CD4-positive, alpha-beta T cell treated with Interleukin-10 for 1 hour (primary cell): ENCODE results near the gene KIAA1217.

Source experiments
- DNase-seq: peaks from one replicate; pipeline ENCODE4 v3.0.0-alpha.2; 2020

KIAA1217 gene

DNA sequence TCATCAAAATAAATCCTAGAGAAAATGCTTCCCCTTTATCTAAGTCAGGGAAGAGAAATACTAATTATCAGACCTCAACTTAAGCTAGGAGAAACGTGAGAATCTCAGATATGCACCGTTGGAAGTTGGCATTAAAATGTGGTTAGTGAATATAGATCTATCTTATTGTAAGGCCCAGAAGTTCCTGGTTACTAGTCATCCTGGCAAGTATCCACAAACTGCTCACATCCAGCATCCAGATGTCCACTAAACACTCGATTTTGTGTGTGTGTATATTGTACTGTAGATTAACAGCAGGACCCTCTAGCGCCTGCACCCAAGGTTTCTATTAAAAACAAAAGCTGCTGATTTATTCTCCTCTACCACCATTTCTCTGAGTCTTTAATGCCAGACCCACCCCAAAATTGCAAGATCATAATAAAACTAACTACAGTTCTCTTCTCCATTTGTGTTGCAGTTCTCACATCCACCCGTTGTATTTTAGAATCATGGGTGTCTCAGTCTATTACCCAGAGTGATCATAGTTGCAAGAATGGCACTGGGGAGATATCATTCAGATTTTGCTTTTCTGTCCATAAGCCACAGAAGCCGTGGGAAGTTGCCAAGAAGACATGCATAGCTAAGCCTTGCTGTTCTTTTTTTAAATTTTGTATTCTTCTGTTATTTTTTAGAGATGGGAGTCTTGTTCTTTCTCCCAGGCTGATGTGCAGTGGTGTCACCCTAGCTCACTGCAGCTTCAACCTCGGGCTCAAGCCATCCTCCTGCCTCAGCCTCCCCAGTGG, 165.4 kb downstream of the KIAA1217 start:
- no peak for DNase-seq

DNA sequence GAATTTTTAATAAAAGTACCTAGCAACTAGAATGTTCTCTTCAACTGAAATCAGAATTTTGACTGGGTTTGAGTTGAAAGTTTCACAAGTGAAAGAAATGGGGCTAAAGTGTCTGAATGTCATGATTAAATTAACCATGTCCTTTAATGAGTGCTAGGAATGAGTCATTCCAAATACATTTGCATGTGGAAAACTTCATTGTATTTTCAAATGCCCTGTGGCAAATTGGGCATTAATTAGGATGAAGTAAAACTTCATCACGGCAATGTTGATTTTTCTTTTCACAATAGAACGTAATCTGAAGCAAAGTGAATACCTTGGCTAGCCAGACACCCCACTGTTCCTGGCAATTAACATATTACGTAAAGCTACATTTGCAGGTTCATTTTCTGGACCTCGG, 166.6 kb downstream of the KIAA1217 start:
- DNase-seq: no peak

DNA sequence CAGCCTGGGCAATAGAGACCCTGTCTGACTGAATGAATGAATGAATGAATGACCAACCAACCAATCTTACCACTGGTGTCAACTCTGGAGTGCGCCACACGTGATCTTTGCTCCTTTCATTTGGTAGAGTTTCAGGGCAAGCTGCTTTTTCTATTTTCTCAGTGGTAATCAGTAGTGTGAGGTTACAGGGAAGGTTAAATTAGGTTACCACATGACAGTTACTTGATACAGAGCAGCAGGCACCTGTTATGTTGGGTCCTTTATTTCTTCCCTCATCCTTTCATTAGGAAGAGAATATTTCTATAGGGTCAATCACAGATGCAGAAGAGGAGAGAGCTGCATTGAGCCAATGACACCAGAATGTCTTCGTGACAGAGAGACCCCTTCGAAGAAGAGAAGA, 167.8 kb downstream of the KIAA1217 start:
- no peak for DNase-seq

DNA sequence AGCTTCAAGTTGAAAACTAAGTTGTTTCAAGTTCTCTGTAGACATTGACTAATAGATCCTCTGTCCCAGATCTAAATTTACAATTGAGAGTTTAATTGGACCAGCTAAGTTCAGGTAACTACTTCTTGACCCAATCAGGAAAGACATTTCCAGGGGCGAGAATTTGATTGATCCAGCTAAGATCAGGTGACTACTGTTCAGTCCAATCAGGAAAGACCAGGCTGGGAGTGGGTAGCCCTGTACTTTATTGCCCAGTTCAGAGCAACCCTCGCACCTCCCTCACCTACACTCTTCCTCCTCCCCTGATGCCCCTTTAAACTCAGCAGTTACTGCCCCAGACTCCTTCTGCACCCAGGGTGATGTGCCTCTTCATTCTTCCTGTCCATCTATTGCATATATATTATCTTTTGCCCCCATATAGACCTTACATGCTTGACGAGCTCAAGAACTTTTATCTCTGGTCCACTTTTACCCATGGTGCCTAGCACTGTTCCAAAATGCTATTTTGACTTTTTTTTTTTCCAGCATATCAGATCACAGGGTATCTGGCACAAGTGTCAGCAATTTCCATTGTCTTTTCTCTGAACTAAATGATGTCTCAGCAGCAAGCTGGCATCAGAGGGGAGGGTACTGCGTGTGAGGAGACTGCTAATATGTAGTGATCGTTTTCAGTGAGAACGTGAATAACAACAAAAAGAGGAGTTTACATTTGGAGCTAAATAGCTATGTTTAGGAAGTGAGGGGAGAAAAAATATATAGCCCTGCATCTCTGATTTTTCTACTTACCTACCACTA, 169.4 kb downstream of the KIAA1217 start:
- no peak for DNase-seq

DNA sequence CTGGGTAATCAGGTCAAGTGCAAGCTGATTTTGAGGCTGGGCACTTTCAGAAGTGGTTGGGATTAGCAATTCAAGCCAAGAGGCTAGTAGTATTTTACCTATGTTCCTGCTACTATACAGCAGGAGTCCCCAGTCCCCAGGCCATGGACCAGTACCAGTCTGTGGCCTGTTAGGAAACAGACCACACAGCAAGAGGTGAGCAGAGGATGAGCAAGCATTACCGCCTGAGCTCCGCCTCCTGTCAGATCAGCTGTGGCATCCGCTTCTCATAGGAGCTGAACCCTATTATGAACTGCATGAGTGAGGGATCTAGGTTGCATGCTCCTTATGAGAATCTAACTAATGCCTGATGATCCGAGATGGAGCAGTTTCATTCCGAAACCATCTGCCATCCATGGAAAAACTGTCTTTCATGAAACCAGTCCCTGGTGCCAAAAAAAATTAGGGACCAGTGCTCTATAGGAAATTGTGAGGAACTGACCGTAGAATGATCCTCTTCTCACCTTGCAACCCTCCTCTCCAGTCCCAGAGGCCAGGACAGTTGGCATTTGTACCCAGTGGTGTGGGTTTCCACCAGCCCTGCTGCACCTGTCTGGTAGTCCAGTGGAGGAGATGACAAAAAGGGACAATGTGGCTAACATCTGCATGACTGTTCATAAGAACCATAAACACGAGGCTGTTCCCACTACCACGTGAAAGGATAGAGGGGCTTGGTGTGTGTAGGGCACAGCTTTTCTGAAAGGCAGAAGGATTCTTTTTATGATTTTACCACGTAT, 172.5 kb downstream of the KIAA1217 start:
- no peak for DNase-seq

DNA sequence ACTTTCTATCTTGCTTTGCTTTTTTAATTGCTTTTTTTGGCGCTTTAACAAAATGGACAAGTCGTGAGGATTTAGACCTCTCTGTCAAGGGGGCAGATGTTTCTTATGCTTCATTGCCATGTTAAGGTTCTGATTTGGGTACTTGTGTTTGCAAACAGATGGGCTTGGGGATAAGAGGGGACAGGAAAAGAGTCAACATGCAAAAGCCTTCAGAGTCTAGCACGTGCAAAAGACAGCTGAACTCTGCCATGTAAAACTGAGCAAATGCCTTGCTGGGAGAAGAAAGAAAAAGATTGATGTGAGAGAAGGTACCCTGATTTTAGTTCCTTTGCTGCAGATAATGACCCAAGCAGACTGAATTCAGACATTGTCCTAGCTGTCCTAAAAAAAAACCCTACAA, 173.1 kb downstream of the KIAA1217 start:
- no peak for DNase-seq

DNA sequence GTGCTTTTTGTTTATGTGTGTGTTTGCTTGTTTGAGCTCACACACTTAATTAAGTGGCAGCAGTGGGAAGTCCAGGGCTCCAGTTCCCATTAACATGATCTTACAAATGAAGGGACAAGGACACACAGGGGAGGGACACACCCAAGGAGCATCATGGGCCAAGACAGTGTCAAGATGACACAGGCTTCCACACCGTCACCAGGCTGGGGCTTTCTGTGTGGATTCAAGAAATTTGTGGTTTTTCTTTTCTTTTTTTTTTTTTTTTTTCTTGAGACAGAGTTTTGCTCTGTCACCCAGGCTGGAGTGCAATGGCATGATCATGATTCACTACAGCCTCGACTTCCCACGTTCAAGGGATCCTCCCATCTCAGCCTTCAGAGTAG, 173.6 kb downstream of the KIAA1217 start:
- no peak for DNase-seq

DNA sequence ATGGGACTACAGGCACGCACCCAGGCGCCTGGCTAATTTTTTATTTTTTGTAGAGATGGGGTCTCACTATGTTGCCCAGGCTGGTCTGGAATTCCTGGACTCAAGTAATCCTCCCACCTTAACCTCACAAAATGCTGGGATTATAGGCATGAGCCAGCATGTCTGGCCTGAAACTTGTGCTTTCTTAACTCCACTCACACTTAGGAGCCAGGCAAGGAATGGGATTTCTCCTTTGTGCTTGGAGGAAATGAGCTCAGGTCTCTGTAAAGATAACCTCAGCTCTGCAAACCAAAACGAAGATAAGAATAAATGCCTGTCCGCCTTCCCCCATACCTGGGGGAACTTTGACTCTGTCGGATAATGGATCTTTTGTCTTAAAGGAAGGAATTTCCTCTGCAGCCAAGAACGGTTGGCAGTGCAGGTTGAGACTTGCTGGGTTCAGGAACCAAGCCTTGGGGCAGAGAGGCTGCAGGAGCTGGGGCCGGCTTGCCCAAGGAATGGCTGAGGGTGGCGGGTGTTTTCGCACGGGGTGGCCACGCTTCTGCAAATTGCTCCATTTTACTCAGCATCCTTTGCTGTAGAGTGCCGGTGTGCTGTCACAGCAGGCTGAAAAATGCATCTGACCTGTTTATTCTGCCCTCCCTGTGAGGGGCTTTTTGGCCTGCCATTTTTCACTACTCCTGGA, 174.2 kb downstream of the KIAA1217 start:
- DNase-seq: no peak

DNA sequence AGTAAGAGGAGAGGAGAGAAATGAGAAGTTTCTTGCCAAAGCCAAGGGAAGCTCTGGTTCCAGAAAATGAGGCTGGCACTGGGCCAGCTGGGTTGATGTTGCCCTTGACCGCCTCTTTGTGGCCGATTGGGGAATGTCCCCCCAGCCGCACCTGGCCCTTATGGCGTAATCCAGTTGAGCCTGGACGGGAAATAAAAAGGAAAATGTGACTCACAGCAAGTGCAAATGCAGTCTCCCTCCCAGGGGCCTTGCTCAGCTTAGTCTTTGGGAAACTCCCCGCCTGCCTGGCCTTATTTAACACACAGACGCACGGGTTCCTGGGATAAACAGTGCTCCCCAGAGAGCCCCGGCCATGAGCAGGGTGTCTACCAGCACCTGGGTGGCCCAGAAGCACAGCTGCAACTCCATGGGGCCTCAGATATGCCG, 174.8 kb downstream of the KIAA1217 start:
- DNase-seq: no peak

DNA sequence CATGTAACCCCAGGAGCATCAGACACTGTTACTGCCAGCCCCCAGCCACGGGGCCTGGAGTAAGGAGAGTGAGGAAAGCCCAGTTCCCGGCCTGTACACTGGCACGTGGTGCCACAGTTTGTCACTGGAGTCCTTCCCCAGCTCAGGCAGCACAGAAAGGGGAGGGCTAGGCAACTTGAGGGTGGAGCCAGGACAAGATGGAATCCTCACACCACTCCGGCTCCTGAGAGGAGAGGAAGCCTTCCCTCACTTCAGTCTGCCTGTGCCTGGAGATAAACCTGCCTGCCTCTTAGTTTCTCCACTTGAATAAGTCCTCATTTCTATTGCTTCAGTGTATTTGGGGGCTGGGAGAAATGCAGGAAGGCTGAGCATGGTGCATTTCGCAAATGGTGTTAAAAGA, 176.0 kb downstream of the KIAA1217 start:
- DNase-seq: no peak

DNA sequence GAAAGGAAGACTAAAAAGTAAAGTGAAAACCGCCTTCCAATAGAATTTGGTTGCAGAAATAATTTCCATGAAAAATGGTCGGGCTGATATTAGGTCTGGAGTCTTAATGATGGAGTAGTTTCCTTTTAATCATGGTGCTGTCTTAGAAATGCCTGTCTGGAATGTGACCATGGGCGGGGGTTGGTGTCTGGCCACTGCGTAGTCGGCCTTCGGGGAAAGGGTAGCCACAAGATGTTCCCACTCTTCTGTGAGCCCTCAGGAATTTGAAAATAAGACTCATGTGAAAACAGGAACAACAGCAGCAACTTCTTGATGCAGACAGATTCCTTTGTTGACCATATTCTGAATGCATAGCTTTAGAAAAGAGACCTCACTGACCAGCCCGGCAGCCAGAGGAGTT, 176.8 kb downstream of the KIAA1217 start:
- DNase-seq: no peak

DNA sequence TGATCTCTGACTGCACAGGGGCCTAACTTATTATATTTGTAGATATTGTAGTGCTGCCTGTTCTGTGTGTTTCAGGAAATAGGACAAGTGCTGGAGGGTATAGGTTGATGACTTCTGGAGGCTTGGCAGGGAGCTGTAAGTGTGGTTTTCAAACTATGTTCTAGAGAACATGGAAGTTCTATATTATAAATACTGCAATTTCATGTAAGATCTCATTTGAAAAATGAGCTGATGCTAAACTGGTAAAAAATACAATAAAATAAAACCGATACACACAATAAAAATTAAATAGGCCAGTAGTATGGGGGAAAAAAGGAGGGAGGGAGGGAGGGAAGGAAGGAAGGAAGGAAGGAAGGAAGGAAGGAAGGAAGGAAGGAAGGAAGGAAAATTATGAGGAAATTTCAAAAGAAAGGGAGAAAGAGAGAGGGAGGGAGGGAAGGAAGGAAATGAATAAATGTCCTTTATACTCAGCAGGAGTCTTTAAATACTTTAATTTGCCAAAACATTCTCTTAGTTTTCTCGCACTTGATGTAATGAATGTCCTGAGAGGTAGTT, 181.3 kb downstream of the KIAA1217 start:
- no peak for DNase-seq

DNA sequence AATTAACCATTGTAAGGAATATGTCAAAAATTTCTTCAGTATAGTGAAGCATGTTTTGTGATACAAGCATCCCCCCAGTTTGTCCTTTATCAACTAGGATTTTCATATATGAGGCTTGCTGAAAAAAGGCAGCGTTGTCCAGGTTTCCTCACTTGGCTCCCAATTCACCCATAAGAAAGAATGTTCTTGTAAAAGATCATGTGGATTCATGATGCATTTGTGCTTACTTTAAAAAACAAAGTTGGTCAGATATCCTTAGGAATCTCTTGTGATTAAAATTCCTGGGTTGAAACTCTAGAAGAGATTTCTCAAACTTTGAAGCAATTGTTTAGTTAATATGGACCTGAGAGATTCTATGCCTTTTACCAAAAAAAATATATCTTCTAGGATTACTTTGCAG, 181.8 kb downstream of the KIAA1217 start:
- no peak for DNase-seq

DNA sequence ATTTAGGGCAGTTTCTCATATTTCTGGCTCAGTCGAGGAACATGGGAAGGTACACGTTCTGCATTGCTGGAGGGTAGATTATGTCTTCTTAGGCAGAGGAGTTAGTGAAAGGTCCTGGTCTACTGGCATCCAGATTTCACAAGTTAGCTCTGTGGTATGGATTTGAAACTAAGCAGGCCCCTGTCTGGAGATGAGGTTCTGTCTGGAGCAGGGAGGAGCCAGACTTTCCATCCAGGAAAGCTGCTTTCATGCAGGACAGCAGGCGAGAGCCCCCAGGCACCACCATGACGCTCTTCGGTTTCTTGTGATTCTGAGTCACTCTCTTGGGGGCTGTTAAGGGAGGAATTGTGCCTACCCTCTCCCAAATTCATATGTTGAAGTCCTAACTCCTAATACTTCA, 184.3 kb downstream of the KIAA1217 start:
- DNase-seq: no peak

DNA sequence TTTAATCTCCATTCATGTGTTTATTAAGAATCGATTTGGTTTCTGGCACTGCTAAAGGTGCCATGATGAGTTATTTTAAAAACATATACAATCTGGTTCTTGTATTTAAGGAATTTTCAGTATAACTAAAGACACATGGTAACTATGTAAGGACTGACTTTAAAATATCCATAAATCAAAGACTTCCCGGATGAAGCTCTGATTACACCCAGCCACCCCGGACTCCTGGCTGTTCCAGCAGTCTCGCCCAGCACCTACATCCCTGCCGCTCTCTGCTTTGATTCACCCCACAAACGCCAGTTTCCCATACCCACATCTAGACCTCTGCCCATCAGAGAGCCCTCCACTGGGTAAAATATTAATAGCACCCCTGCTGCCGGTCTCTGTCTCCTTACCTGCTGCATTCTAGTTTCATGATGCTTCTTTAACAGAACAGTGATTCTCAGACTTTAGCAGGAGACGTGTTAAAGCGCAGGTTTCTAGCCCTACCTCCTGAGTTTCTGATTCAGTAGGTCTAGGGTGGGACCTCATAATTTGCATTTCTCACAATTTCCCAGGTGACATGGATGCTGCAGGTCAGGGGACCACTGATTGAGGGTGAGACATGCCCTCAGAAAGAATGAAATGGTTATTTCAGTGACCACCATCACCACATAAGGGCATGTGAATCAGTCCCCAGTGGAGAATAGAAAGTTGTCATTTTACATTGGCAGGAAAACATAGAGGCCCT, 185.7 kb downstream of the KIAA1217 start:
- DNase-seq: no peak

DNA sequence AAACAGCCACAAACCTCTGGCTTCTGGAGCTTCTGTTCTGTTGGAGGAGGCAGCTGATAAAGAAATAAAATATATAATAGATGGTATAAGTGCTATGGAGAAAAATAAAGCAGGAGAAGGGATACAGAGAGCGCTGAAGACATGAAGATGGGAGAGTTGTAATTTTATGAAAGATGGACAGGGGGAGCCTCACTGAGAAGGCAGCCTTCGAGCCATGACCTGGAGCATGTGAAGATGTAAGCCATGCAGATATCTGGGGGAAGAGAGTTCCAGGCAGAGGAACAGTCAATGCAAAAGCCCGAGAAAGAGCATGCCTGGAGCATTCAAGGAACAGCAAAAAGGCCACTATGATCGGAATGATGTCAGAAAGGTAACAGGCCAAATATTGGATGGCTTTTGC, 187.5 kb downstream of the KIAA1217 start:
- no peak for DNase-seq

DNA sequence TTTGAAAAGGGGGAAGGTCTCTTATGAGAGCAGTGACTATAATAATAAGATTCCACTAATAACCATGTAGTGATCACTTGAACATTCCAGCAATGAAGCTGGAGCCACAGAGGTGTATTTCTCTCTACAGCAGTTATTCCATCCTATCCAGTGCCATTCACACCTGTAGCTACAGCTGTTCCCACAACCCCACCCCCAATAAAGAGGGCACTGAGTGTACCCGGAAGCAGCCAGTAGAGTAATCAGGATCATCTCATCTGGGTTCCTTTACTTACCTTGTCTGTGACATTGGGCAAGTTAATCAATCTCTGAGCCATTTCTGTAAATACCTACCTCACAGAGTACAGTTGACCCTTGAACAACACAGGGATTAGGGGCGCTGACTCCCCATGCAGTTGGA, 188.7 kb downstream of the KIAA1217 start:
- DNase-seq: no peak

DNA sequence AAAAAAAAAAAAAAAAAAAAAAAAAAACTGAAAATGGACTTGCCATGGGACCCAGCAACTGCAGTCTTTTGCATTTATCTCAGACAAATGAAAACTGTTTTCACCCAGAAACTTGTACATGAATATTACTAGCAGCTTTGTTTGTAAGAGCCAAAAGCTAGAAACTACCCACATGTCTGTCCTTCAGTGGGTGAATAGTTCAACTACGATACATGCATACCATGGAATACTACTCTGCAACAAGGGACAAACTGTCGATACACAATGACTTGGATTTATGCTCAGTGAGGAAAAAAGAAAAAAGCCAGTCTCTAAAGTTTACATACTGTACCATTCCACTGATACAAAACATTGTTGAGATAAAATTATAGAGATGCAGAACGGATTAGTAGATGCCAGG, 195.6 kb downstream of the KIAA1217 start:
- no peak for DNase-seq

DNA sequence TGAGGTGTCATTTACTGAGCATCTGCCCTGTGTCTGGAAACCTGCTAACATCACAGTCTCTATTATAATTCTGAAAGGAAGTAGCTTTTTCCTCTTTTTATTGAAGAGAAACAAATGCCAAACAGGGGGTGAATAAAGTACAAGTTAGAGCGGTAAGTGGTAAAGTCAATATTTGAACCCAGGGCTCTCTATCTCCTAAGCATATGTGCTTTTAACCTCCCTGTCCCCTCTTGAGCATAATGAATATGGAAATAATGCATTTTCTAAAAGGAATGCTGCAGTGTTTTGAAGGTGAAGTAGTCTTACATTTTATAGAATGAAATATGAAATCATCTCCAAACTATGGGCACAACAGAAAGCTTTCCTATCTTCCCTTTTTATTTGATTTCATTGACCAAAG, 196.7 kb downstream of the KIAA1217 start:
- DNase-seq: no peak

DNA sequence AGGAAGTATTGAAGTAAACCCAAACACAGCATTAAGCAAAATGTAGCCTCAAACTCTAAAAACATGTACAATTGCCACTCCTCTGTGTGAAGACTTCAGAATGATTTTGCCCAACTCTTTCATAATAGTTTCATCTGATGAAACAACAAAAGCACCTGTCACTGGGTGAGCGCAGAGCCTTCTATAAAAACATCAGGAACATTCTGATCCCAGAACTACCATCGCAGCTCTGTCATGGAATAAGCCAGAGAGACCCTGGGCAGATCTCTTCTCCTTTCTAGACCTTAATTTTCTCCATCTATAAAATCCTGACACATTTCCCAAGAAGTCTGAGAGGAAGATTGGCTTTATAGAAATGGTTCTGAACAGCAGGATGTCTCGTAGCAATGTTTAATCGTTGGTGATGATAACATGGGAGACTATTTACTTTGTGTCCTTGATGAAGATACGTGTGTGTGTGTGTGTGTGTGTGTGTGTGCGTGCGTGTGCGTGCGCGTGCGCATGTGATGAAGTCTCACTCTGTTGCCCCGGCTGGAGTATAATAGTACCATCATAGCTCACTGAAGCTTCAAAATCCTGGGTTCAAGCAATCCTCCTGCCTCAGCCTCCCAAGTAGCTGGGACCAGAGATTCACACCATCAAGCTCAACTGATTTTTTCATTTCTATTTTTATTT, 198.0 kb downstream of the KIAA1217 start:
- DNase-seq: no peak

DNA sequence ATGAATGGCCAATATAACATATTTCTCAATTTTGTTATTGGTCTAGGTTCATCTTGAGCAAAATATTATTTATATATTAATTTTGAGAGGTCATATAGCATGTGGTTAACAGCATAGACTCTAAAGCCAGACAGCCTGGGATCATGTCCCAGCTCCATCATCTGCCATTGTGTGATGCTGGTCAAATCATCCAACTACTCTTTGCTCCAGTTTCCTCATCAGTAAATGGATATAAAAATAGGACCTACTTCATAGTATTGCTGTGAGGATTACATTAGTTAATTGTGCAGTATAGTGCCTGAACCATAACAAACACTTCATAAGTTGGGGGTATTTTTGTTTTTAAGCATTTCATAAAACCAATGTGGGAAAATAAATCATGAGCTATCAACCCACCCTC, 199.0 kb downstream of the KIAA1217 start:
- no peak for DNase-seq

DNA sequence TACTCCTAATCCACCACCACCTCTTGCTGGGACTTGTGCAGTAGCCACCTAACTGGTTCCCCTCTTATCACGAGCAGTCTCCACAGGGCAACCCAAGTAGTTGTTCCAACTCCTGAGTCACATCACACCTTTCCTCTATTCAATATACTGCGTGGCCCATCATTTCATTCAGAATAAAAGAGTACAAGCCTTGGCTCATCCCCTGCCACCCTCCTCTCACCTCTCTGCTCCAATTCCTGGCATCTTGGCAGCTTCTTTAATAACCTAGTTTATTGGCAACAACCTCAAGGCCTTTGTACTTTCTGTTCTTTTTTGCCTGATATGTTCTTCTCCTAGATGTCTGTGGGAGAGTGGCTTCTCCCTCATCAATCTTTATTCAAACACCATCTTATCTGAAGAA, 199.4 kb downstream of the KIAA1217 start:
- no peak for DNase-seq
